IMR-90 (cell line): ENCODE measurements around the gene ZBED4. TPM values are rescaled to one million over a fixed set of nuclear protein-coding genes. Genes with fewer than 3 reads are reported as not detected.

ENCODE experiments used
- ATAC-seq: fragments of 200-7000 bp; cut with Tn5 transposase; 2 replicates; pipeline ENCODE4 v1.9.1; 2020; ENCODE audit warnings: low read depth, mild to moderate bottlenecking, moderate library complexity
- BruUV-seq: library from RNA; stranded (reverse); fragments of 400-500 nt; replicated peaks from 2 replicates; lab custom pipeline; 2021; lab: Mats Ljungman, UMichigan
- CTCF ChIA-PET: fragments of 300-600 bp; formaldehyde crosslinking; extraction: SDS; loops from one replicate; lab custom pipeline; 2021; ENCODE audit warnings: antibody characterized with exemption; lab: Yijun Ruan, JAX
- POLR2A ChIA-PET: fragments of 300-600 bp; sonication (Branson Sonifier 250); formaldehyde crosslinking; loops from one replicate; lab custom pipeline; 2022; ENCODE audit warnings: antibody characterized with exemption; ENCODE audit not compliant: unreplicated experiment; lab: Charles Lee
- DNase-seq: peaks from one replicate; pipeline ENCODE4 v3.0.0; 2013
- H2AFZ ChIP-seq: replicated peaks from 2 replicates; pipeline ENCODE3; 2013; ENCODE audit warnings: low read length, mild to moderate bottlenecking; ENCODE audit not compliant: poor library complexity
- H2AK5ac ChIP-seq: 2 replicates; pipeline ENCODE4 v1.6.1; 2013; ENCODE audit warnings: low read depth, low read length, inconsistent platforms
- H2AK9ac ChIP-seq: replicated peaks from 2 replicates; pipeline ENCODE3; 2013; ENCODE audit warnings: mild to moderate bottlenecking, low read depth, low read length, moderate library complexity; ENCODE audit not compliant: poor library complexity
- H2BK120ac ChIP-seq: 2 replicates; pipeline ENCODE4 v1.6.1; 2013; ENCODE audit warnings: low read depth, low read length, inconsistent platforms
- H2BK15ac ChIP-seq: 3 replicates; pipeline ENCODE4 v1.6.1; 2013; ENCODE audit warnings: low read depth, low read length, inconsistent platforms
- H2BK20ac ChIP-seq: 2 replicates; pipeline ENCODE4 v1.6.1; 2013; ENCODE audit warnings: low read depth, mild to moderate bottlenecking, inconsistent platforms, low read length, moderate library complexity
- H2BK5ac ChIP-seq: 2 replicates; pipeline ENCODE4 v1.6.1; 2013; ENCODE audit warnings: mild to moderate bottlenecking, low read depth, low read length, inconsistent platforms; ENCODE audit not compliant: poor library complexity, severe bottlenecking
- H3K14ac ChIP-seq: replicated peaks from 2 replicates; pipeline ENCODE4 v1.6.1; 2013; ENCODE audit warnings: low read depth, low read length, inconsistent platforms
- H3K18ac ChIP-seq: 2 replicates; pipeline ENCODE4 v1.6.1; 2013; ENCODE audit warnings: low read depth, low read length, control low read depth
- H3K23ac ChIP-seq: 2 replicates; pipeline ENCODE4 v1.6.1; 2013; ENCODE audit warnings: low read depth, low read length, inconsistent platforms
- H3K27ac ChIP-seq: 2 replicates; pipeline ENCODE4 v1.5.1; 2013; ENCODE audit warnings: mild to moderate bottlenecking, control low read depth, low read length; ENCODE audit not compliant: insufficient read depth
- H3K27me3 ChIP-seq: 2 replicates; pipeline ENCODE4 v1.6.1; 2013; ENCODE audit warnings: low read length; ENCODE audit not compliant: control insufficient read depth, insufficient read depth
- H3K36me3 ChIP-seq: 2 replicates; pipeline ENCODE4 v1.6.1; 2013; ENCODE audit warnings: low read length, mixed read lengths; ENCODE audit not compliant: control insufficient read depth, insufficient read depth
- H3K4ac ChIP-seq: 2 replicates; pipeline ENCODE4 v1.6.1; 2013; ENCODE audit warnings: low read depth, low read length, inconsistent platforms
- H3K4me1 ChIP-seq: 2 replicates; pipeline ENCODE4 v1.6.1; 2013; ENCODE audit warnings: low read length, mixed read lengths; ENCODE audit not compliant: control insufficient read depth, insufficient read depth
- H3K4me2 ChIP-seq: 2 replicates; pipeline ENCODE4 v1.6.1; 2013; ENCODE audit warnings: low read depth, mild to moderate bottlenecking, control low read depth, low read length, moderate library complexity
- H3K4me3 ChIP-seq: 2 replicates; pipeline ENCODE4 v1.5.1; 2013; ENCODE audit warnings: low read depth, mild to moderate bottlenecking, control low read depth, low read length, moderate library complexity; ENCODE audit not compliant: insufficient read depth
- H3K56ac ChIP-seq: 2 replicates; pipeline ENCODE4 v1.6.1; 2013; ENCODE audit warnings: low read length, inconsistent platforms; ENCODE audit not compliant: insufficient read depth; ENCODE audit errors: extremely low read depth
- H3K79me1 ChIP-seq, 2 experiments: 2 replicates each; pipeline ENCODE4 v1.6.1; 2013; ENCODE audit warnings: low read length in 2 of 2, inconsistent platforms in 1 of 2, low read depth in 1 of 2
- H3K9ac ChIP-seq: 2 replicates; pipeline ENCODE4 v1.6.1; 2013; ENCODE audit warnings: low read depth, low read length, control low read depth
- H3K9me1 ChIP-seq: 2 replicates; pipeline ENCODE4 v1.6.1; 2013; ENCODE audit warnings: low read length, inconsistent platforms; ENCODE audit not compliant: insufficient read depth
- H3K9me3 ChIP-seq: 2 replicates; pipeline ENCODE4 v1.6.1; 2013; ENCODE audit warnings: low read length; ENCODE audit not compliant: control insufficient read depth, insufficient read depth
- H4K20me1 ChIP-seq: 2 replicates; pipeline ENCODE4 v1.6.1; 2013; ENCODE audit warnings: low read length, inconsistent platforms; ENCODE audit not compliant: insufficient read depth
- H4K5ac ChIP-seq: 2 replicates; pipeline ENCODE4 v1.6.1; 2013; ENCODE audit warnings: mild to moderate bottlenecking, low read depth, low read length, control low read depth
- H4K8ac ChIP-seq, 2 experiments: 2 replicates each; pipeline ENCODE4 v1.6.1; 2013; ENCODE audit warnings: low read depth in 2 of 2, low read length in 2 of 2, control low read depth in 1 of 2, inconsistent platforms in 1 of 2
- H4K91ac ChIP-seq: 2 replicates; pipeline ENCODE4 v1.6.1; 2013; ENCODE audit warnings: low read depth, low read length, inconsistent platforms; ENCODE audit not compliant: insufficient read depth
- BHLHE40 ChIP-seq: fragments of 150-350 bp; IDR thresholded peaks from 2 replicates; pipeline ENCODE4 v1.6.1; 2016; ENCODE audit warnings: mild to moderate bottlenecking, low read depth, low read length
- CEBPB ChIP-seq: IDR thresholded peaks from 2 replicates; pipeline ENCODE4 v1.6.1; 2012; ENCODE audit warnings: low read depth, low read length, improper control_type of control experiment
- CHD1 ChIP-seq: IDR thresholded peaks from 2 replicates; pipeline ENCODE4 v1.6.1; 2012; ENCODE audit warnings: low read depth, low read length, improper control_type of control experiment
- FOS ChIP-seq: fragments of 150-350 bp; IDR thresholded peaks from 2 replicates; pipeline ENCODE4 v1.6.1; 2016; ENCODE audit warnings: low read depth, low read length
- MAFK ChIP-seq: IDR thresholded peaks from 2 replicates; pipeline ENCODE4 v1.6.1; 2012; ENCODE audit warnings: low read depth, low read length, improper control_type of control experiment
- MAZ ChIP-seq: IDR thresholded peaks from 2 replicates; pipeline ENCODE4 v1.6.1; 2012; ENCODE audit warnings: low read depth, mild to moderate bottlenecking, low read length, improper control_type of control experiment, moderate library complexity, borderline replicate concordance
- MXI1 ChIP-seq: IDR thresholded peaks from 2 replicates; pipeline ENCODE4 v1.6.1; 2012; ENCODE audit warnings: low read depth, mild to moderate bottlenecking, low read length, moderate library complexity, borderline replicate concordance
- NFE2L2 ChIP-seq: fragments of 150-350 bp; IDR thresholded peaks from 2 replicates; pipeline ENCODE4 v1.6.1; 2016; ENCODE audit warnings: low read depth, mild to moderate bottlenecking, low read length
- POLR2A ChIP-seq: IDR thresholded peaks from 2 replicates; pipeline ENCODE4 v1.6.1; 2012; ENCODE audit warnings: mild to moderate bottlenecking, low read depth, low read length
- RAD21 ChIP-seq: IDR thresholded peaks from 2 replicates; pipeline ENCODE4 v1.6.1; 2012; ENCODE audit warnings: low read length, improper control_type of control experiment
- RFX5 ChIP-seq: IDR thresholded peaks from 2 replicates; pipeline ENCODE4 v1.8.0; 2012; ENCODE audit warnings: low read depth, mild to moderate bottlenecking, low read length, moderate library complexity
- SMC3 ChIP-seq: fragments of 150-350 bp; IDR thresholded peaks from 2 replicates; pipeline ENCODE4 v1.6.1; 2016; ENCODE audit warnings: low read depth, mild to moderate bottlenecking, antibody characterized with exemption, low read length, moderate library complexity
- WGBS, 2 experiments: methylation state at CpG; one replicate each; pipeline versions ENCODE4 v1.1.5 to v1.1.7; 2013; ENCODE audit warnings: missing lambda C conversion rate in 2 of 2; ENCODE audit not compliant: insufficient read length in 1 of 2; ENCODE audit errors: extremely low coverage in 2 of 2; 5-methylcytosine and 5-hydroxymethylcytosine counted together
- dilution Hi-C: fragments of 300-500 bp; cut with HindIII; formaldehyde crosslinking; loops from one replicate; pipeline ENCODE4 v1.14.3; 2018; ENCODE audit warnings: low sequenced_read_pairs; ENCODE audit not compliant: unreplicated experiment
- in situ Hi-C: fragments of 300-500 bp; cut with MboI; formaldehyde crosslinking; loops from 3 replicates; pipeline ENCODE4 v1.14.3; 2019; ENCODE audit warnings: low sequenced_read_pairs, inconsistent platforms, mixed read lengths
- intact Hi-C: fragments of 100-400 bp; cut with micrococcal nuclease; formaldehyde crosslinking; loops from 2 replicates; pipeline ENCODE4 v1.10.0; 2022
- polyA plus RNA-seq, 3 experiments: library from polyadenylated mRNA; depleted of rRNA; stranded (reverse); fragments of >200 nt; gene quantifications; 2 replicates each; pipeline ENCODE4 v1.2.3, GENCODE V29; 2012; ENCODE audit warnings: low replicate concordance in 1 of 3
- total RNA-seq: library from RNA; depleted of rRNA; stranded (reverse); fragments of >200 nt; gene quantifications from 2 replicates; pipeline ENCODE4 v1.2.3, GENCODE V29; 2012
- TF ChIP-seq, protein P1 (sequence below): conservative IDR thresholded peaks from 2 replicates; pipeline ENCODE4 v1.5.1; 2012; ENCODE audit warnings: mild to moderate bottlenecking, low read depth, low read length, improper control_type of control experiment
- TF ChIP-seq, protein P2 (sequence below): fragments of 150-350 bp; IDR thresholded peaks from 2 replicates; pipeline ENCODE4 v1.6.1; 2016; ENCODE audit warnings: low read depth, mild to moderate bottlenecking, low read length, moderate library complexity, borderline replicate concordance
- TF ChIP-seq, protein P3 (sequence below): fragments of 150-350 bp; IDR thresholded peaks from 2 replicates; pipeline ENCODE4 v1.6.1; 2017; ENCODE audit warnings: mild to moderate bottlenecking, antibody characterized with exemption, low read length, low read depth

ZBED4 gene
- total and polyA plus RNA-seq, 2 of the 4 experiments (the other 2 are of a cell fraction) = 9.3 to 10.5 TPM

DNA sequence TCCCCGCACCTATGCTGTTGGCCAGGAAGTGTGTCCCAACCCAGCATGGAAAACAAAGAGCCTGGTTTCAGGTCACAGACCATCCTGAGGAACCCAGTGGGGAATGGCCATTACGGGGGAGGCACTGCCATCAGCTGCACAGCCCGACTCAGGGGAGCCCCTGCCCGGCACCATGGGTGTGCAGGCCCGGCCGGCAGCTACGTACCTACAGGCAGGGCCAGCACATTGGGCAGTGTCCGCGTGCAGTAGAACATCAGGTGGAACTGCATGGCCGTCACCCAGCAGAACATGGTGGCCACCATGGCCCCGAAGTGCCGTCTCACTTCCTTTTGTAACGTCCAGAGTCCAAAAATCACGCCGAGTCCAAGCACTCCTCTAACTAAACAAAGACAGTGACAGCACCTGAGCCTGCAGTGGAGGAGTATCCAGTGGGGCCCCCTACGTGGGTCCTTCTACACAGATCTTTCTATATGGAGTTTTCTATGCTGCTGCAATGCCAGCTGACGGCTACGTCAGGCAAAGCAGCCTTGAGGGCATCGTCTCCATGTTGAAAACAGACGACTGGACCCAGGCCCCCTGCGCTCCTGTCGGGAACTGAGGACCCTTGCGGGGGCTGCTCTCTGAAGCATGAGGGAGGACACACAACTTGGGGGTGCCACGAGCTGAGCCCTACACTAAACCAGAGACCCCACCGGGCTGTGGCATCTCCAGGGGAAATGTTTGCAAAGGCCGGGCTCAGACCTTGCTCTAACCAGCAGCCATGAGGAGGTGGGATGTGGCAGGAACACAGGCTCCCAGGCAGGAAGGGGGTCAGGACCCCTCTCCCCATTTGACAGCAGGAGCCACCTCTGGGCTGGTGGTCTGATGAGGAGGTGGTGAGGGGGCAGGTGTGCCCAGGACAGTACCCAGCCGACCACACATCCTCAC is 56.8 kb downstream of the ZBED4 start:
- BruUV-seq = no TSS peak
- Histone ChIP-seq H4K8ac (no peak overlapping the region), H3K56ac (no peak overlapping the region), H2AK5ac (no peak overlapping the region), H2BK15ac (no peak overlapping the region), H3K18ac (no peak overlapping the region), H3K9me1 (no peaks in the 10 kb centered on the region), H2AFZ (no peak overlapping the region), H3K9ac (no peak overlapping the region), H3K27ac (no peak overlapping the region), H3K4me3 (no peak overlapping the region), H3K36me3 (peaks cover 32% of the 10 kb centered on the region), H2BK20ac (no peak overlapping the region), H3K79me1 (peaks cover 0 to 10% of the 10 kb centered on the region in 2 experiments; a peak in 1 of 4 replicates), H3K23ac (no peak overlapping the region), H3K27me3 (no peaks in the 10 kb centered on the region), H4K20me1 (no peaks in the 10 kb centered on the region), H3K4me2 (no peak overlapping the region), H3K9me3 (no peaks in the 10 kb centered on the region), H2AK9ac (no peak overlapping the region), H3K14ac (no peak overlapping the region), H3K4ac (no peak overlapping the region), H4K5ac (no peak overlapping the region), H3K4me1 (no peaks in the 10 kb centered on the region), H4K91ac (no peak overlapping the region), H2BK120ac (no peak overlapping the region), H2BK5ac (no peak overlapping the region)
- ATAC-seq (no peak), DNase-seq (no peak)
- dilution Hi-C loops (no loop called here), intact Hi-C loops (no loop called here), in situ Hi-C loops (loop anchor here (10.0 to 25.0 kb wide), 2 partner anchors 46 to 98 kb away; no protein-coding TSS in a partner anchor)
- ChIA-PET CTCF (no interaction called here), POLR2A (no interaction called here)
- WGBS, 2 experiments = 93% methylated on average over 11 of the region's 27 CpGs; no CpG with 5 or more reads in 1 of the 2 experiments
- TF ChIP-seq MAZ (no peak), MXI1 (no peak), SMC3 (no peak), MAFK (no peak), CEBPB (no peak), RFX5 (no peak), RAD21 (no peak), NFE2L2 (no peak), BHLHE40 (no peak), POLR2A (no peak), FOS (no peak), CHD1 (no peak)
- TF ChIP-seq, protein P1, sequence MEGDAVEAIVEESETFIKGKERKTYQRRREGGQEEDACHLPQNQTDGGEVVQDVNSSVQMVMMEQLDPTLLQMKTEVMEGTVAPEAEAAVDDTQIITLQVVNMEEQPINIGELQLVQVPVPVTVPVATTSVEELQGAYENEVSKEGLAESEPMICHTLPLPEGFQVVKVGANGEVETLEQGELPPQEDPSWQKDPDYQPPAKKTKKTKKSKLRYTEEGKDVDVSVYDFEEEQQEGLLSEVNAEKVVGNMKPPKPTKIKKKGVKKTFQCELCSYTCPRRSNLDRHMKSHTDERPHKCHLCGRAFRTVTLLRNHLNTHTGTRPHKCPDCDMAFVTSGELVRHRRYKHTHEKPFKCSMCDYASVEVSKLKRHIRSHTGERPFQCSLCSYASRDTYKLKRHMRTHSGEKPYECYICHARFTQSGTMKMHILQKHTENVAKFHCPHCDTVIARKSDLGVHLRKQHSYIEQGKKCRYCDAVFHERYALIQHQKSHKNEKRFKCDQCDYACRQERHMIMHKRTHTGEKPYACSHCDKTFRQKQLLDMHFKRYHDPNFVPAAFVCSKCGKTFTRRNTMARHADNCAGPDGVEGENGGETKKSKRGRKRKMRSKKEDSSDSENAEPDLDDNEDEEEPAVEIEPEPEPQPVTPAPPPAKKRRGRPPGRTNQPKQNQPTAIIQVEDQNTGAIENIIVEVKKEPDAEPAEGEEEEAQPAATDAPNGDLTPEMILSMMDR = no peak
- TF ChIP-seq, protein P2, sequence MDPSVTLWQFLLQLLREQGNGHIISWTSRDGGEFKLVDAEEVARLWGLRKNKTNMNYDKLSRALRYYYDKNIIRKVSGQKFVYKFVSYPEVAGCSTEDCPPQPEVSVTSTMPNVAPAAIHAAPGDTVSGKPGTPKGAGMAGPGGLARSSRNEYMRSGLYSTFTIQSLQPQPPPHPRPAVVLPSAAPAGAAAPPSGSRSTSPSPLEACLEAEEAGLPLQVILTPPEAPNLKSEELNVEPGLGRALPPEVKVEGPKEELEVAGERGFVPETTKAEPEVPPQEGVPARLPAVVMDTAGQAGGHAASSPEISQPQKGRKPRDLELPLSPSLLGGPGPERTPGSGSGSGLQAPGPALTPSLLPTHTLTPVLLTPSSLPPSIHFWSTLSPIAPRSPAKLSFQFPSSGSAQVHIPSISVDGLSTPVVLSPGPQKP = no peak
- TF ChIP-seq, protein P3, sequence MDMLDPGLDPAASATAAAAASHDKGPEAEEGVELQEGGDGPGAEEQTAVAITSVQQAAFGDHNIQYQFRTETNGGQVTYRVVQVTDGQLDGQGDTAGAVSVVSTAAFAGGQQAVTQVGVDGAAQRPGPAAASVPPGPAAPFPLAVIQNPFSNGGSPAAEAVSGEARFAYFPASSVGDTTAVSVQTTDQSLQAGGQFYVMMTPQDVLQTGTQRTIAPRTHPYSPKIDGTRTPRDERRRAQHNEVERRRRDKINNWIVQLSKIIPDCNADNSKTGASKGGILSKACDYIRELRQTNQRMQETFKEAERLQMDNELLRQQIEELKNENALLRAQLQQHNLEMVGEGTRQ = no peak
